T-helper 22 cell (primary cell): Measurements from ENCODE around the gene KRTAP5-5.

ENCODE experiments used
- DNase-seq: peaks from one replicate; pipeline ENCODE4 v3.0.0-alpha.2; 2020; ENCODE audit warnings: low read depth

The KRTAP5-5 gene

DNA sequence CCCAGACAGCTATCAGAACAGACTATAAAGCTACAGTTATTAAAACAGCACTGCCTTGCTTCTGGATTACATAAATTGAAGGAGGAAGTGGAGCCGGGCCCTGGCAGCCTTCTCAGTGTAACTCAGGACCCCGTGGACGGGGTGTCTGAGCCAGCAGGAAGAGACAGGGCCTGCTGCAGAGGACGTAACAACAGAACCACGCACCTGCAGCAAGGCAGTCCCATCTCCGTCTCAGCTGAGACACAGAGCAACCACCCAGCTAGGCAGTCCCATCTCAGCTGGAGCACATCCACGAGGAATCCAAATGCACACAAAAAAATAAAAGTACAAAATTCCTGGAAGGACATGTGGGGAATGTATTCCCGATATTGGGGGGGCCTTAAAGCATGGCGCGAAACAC lies 50.3 kb downstream of the KRTAP5-5 start:
- DNase-seq: no peak
